Measurements from ENCODE around the gene TENT5C. TPM values are rescaled to one million over a fixed set of nuclear protein-coding genes. Genes with fewer than 3 reads are reported as not detected.

The TENT5C gene
- total RNA-seq, 1 donor from 2014 or later = not detected

DNA sequence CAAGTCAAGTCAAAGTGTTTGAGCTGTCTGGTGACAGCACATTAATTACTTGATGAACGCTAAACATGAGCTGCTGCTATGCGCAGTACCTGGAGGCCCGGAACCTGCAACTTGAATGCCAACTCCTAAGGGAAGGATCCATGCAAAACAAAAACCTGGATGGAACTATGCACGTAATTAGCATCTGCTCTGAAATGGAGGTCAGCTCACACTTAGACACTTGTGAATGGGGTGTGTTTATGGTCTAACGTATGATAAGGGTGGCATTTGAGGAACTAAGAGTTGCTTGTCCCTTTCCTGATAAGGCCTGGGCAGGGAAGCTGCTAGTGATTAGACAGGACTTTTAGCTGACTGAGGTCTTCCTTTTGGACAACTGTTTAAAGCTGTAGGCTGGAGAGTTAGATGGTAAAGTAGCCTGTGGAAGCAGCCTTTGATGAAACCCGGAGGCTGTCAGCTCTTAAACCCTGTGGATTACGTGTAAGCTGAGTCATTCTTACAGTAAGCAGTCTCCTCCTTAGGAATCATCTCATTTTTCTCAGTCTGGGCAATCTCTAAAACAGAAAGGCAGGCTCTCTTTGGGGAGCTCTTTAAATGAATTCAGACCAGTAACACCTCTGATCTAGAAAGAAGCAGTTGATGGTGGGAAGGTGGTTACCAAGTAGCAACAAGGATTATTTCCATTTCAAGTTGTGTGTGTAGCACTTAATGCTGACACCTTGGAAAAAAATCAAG lies 6.8 kb downstream of the TENT5C start:
- peak; percentile 46 for DNase-seq (ENCODE audit: low read depth)

- peak; percentile 12 for DNase-seq (ENCODE audit: low read depth)
Observed at GRCh38 chr1:117613249-117613968, 7.6 kb downstream of the TENT5C start.

- DNase-seq (ENCODE audit: low read depth) = no peak
Observed at GRCh38 chr1:117613969-117614729, 8.3 kb downstream of the TENT5C start.

DNA sequence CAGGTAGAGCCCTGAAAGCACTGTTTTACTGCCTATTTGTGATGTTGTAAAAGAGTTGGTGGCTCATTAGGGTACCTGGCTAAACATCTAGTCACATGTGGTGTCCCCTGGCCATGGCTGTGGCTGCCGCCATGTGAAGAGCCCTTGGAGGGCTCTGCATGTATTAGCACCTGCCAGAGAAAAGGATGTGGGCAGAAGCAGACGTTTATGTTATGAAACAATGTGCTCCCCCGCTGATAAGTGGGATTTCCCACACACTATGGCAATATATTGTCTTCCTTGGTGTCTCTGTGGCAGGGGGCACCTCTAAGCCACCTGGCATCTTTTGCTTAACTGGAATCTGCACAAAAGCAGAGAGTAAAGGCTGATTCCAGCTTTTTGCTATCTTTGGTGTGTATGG lies 9.6 kb downstream of the TENT5C start:
- DNase-seq (ENCODE audit: low read depth) = no peak

GRCh38 chr1:117616356-117616755 lies 10.5 kb downstream of the TENT5C start:
- no peak for DNase-seq (ENCODE audit: low read depth)

GRCh38 chr1:117616967-117617366 lies 11.1 kb downstream of the TENT5C start:
- DNase-seq (ENCODE audit: low read depth) = no peak

DNA sequence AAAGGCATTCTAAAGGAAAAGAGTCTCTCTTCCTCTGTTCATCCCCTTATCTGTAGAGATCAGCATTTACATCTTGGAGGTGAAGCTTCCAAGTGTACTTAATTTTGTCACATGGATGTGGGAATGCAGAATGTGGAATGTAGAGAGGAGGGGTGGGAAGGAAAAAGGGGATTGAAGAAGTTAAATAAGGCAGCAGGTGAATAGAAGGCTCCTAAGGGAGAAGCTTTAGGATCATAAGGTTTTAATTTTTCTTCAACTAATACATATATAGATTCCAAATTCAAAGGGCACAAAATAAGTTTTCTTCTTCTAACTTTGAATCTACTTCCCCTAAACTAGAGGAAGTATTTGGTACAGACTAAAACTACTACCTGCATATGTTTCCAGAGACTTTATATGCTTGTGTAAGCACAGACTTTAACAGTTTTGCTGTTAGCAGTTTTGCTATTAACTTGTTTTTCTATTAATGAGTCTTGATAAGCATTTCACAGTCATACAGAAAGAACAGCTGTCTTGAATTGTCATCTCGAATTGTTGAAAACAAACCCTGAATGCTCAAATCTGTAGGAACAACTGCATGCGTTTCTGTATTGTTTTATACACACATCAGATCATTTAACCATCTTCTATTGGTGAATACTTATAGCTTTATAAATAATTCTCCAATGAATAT lies 12.7 kb downstream of the TENT5C start:
- DNase-seq (ENCODE audit: low read depth) = no peak

- no peak for DNase-seq (ENCODE audit: low read depth)
Observed at GRCh38 chr1:117620440-117620839, 14.6 kb downstream of the TENT5C start.

GRCh38 chr1:117621316-117621715 lies 15.5 kb downstream of the TENT5C start:
- DNase-seq (ENCODE audit: low read depth) = no peak

DNA sequence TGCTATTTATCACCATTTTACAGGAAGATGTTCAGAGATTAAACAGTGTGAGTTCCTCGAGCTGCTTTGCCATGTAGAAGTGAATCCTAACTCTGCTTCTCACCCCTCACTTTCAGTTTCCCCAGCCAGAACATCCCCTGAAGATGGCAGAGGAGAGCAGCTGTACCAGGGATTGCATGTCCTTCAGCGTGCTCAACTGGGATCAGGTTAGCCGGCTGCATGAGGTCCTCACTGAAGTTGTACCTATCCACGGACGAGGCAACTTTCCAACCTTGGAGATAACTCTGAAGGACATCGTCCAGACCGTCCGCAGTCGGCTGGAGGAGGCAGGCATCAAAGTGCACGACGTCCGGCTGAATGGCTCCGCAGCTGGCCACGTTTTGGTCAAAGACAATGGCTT lies 16.9 kb downstream of the TENT5C start:
- peak; percentile 10 for DNase-seq (ENCODE audit: low read depth)

- DNase-seq (ENCODE audit: low read depth) = no peak
Observed at GRCh38 chr1:117623141-117623540, 17.3 kb downstream of the TENT5C start.

GRCh38 chr1:117623698-117624097 lies 17.9 kb downstream of the TENT5C start:
- no peak for DNase-seq (ENCODE audit: low read depth)

GRCh38 chr1:117627546-117628130 lies 21.8 kb downstream of the TENT5C start:
- DNase-seq (ENCODE audit: low read depth) = no peak

DNA sequence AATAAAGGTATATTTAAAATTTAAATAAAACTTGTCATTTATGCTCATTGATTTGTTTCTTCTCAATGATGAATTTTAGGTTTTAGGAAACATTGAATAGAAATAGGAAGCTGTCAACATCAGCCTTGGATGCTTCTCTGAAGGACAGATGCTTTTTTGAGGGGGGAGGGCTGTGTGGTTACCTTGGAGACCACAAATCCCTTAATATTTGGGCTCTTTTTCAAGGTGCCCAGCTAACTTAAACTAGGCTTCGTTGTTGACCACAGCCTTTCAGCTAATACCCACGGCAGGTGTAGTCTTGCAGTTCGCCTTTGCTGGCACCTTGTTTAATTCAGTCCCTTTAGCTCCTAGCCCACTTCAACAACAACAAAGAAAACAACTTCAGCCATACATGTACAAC lies 22.5 kb downstream of the TENT5C start:
- DNase-seq (ENCODE audit: low read depth) = no peak

- no peak for DNase-seq (ENCODE audit: low read depth)
Observed at GRCh38 chr1:117629625-117630422, 24.0 kb downstream of the TENT5C start.

- DNase-seq (ENCODE audit: low read depth) = no peak
Observed at GRCh38 chr1:117630423-117630998, 24.7 kb downstream of the TENT5C start.

- no peak for DNase-seq (ENCODE audit: low read depth)
Observed at GRCh38 chr1:117631359-117632160, 25.7 kb downstream of the TENT5C start.

- DNase-seq (ENCODE audit: low read depth) = no peak
Observed at GRCh38 chr1:117632269-117633067, 26.6 kb downstream of the TENT5C start.

Data from myocyte (in vitro differentiated cells).